HG03469 (cell line): ENCODE measurements around the gene TMEM256.

Experiments used
- ATAC-seq: cut with Tn5 transposase; IDR thresholded peaks from one replicate; pipeline ENCODE4 v1.9.1; 2021; ENCODE audit warnings: mild to moderate bottlenecking, moderate library complexity, moderate number of reproducible peaks; ENCODE audit not compliant: unreplicated experiment

Gene TMEM256

GRCh38 chr17:7431231-7431630, 27.3 kb upstream of the TMEM256 start:
- ATAC-seq, result no peak

GRCh38 chr17:7429722-7430121, 25.8 kb upstream of the TMEM256 start:
- no peak for ATAC-seq

GRCh38 chr17:7428557-7428956, 24.7 kb upstream of the TMEM256 start, which contains the start of gene SPEM3:
Gene SPEM3, plus strand, starts transcription at chr17:7428857. Its CDS starts 46 bp downstream, at chr17:7428903.
- ATAC-seq, result no peak

GRCh38 chr17:7427549-7427948, 23.7 kb upstream of the TMEM256 start:
- no peak for ATAC-seq

DNA sequence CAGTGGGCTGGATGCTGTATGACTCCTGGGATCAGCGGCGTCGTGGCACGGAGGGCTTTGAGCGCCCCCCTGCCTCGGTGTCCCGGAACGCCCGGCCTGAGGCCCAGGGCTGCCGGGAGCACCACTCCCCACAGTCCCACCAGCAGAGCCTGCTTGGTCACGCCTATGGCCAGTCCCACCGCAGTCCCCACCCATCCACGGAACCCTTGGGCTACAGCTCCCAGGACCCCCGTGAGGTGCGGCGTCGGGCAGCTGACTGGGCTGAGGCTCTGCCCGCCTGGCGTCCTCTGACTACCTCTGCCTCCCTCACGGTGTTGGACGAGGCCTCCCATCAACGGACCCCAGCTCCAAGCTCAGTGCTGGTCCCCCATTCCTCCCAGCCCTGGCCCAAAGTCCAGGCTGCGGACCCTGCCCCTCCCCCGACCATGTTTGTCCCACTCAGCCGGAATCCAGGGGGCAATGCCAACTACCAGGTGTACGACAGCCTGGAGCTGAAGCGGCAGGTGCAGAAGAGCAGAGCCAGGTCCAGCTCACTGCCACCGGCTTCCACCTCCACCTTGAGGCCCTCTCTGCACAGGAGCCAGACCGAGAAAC, 23.1 kb upstream of the TMEM256 start:
- ATAC-seq, result no peak

GRCh38 chr17:7426203-7426863, 22.4 kb upstream of the TMEM256 start:
- ATAC-seq, result no peak

DNA sequence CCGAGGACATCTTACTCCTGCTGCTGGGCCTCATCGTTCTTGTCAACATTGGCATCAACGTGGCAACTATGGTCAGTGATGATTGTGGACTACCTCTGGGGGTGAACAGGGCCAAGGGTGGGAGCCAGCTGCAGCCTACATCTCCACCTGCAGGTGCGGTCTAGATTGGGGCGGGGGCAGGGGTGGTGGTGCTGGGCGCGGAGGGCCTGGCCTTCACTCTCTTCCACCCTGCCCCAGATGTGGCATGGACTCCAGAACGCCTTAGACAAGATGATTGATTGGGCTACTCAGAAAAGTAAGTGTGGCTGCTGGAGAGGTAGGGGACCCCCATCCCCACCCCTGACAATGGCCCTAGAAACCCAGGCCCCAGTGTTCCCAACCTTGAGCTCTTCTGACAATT, 21.9 kb upstream of the TMEM256 start:
- no peak for ATAC-seq

DNA sequence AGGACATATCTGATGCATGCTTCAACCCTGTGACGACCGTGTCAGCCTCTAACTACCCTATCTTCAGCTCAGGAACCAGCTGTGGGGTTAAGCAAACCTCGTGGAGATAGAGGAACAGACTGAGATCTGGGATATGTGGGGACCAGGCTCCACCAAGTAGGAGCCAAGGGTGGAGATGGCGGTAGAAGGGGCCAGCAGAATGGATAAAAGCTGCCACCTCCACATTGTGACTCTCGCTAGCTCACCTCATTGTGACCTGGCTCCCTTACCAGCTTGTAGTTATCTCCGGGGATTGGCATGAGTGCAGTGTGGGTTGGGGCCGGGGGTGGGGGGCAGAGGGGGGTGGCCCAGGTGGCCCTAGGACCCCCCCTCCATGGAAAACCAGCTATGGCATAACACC, 21.4 kb upstream of the TMEM256 start, which contains the start of gene SPEM2:
Gene SPEM2 (plus strand): TSS at position 301 of the 400 bp plus-strand sequence. CDS start 73 bp downstream, at position 374.
- no peak for ATAC-seq

DNA sequence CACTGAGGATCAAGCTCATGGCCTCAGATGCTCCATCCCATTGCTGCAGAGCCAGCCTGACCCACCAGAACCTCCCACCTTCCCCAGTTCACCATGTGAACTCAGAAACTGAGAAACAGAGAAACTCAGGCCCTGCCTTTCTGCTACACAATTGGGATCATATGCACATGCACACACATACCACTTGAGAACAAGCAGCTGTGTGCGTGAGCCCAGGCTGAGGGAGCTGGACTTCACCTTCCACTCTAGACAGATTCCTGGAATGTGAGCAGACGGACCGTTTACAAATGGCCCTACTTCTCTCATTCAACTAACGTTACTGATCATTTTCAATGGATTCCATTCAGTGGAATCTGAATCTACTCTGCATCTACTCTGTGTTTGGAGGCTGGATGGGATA, 19.8 kb upstream of the TMEM256 start:
- no peak for ATAC-seq

DNA sequence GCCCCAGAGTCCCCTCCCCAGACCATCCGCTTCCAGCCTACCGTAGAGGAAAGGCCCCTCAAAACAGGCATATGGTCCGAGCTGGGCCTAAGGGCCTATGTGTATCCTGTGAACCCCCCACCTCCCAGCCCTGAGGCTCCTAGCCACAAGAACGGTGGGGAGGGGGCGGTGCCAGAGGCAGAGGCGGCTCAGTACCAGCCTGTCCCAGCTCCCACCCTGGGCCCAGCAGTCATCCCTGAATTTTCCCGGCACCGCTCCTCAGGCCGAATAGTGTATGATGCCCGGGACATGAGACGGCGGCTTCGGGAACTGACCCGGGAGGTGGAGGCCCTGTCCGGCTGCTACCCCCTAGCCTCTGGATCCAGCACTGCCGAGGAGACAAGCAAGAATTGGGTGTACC, 17.3 kb upstream of the TMEM256 start:
- no peak for ATAC-seq

DNA sequence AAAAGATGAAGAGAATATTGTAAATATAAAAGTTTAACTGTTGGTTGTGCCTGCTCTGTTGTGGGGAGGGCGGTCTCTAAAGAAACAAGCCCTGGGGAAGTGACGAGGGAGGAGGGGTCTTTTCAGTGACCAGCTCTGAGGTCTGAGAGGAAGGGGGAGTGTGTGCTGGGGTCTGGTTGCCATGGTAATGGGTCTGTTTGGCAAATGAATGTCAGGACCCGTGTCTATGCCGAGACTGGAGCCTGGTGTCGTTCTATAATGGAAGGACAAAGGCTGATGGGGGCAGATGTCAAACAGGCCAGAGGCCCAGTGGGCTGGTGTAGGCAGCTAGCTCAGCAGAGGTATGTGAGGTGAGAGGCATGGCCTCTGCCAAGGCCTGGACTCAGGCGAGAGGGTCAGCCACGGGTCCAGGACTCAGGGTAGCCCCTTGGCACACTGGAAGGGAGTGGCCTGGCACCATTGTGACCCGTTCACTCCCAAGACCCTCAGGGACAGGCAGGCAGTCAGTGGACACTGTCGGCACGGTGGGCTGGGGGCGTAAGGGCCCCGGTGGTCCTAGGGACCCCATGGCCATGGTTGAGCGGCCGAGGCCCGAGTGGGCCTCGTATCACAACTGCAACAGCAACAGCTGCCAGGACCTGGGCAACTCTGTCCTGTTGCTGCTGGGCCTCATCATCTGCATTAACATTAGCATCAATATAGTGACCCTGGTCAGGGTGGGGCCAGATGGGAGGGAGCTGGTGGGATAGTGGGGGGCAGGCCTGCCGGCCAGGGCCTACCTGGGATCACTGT, 16.1 kb upstream of the TMEM256 start, which contains the start of gene SPEM1:
Gene SPEM1 (plus strand): TSS at position 506 of the 792 bp plus-strand sequence. CDS start 61 bp downstream, at position 567.
- ATAC-seq, result no peak

GRCh38 chr17:7418472-7419152, 14.7 kb upstream of the TMEM256 start:
- ATAC-seq, result no peak

DNA sequence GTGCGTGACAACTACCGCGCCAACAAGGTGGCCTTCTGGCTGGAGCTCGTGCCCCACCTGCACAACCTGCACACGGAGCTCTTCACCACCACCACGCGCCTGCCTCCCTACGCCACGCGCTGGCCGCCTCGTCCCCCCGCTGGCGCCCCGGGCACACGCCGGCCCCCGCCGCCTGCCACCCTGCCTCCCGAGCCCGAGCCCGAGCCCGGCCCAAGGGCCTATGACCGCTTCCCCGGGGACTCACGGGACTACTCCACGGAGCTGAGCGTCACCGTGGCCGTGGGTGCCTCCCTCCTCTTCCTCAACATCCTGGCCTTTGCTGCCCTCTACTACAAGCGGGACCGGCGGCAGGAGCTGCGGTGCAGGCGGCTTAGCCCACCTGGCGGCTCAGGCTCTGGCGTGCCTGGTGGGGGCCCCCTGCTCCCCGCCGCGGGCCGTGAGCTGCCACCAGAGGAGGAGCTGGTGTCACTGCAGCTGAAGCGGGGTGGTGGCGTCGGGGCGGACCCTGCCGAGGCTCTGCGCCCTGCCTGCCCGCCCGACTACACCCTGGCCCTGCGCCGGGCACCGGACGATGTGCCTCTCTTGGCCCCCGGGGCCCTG, 13.3 kb upstream of the TMEM256 start:
- ATAC-seq, result no peak

- no peak for ATAC-seq
Observed at GRCh38 chr17:7416323-7416722, 12.4 kb upstream of the TMEM256 start.

GRCh38 chr17:7415784-7416183, 11.9 kb upstream of the TMEM256 start:
- no peak for ATAC-seq

DNA sequence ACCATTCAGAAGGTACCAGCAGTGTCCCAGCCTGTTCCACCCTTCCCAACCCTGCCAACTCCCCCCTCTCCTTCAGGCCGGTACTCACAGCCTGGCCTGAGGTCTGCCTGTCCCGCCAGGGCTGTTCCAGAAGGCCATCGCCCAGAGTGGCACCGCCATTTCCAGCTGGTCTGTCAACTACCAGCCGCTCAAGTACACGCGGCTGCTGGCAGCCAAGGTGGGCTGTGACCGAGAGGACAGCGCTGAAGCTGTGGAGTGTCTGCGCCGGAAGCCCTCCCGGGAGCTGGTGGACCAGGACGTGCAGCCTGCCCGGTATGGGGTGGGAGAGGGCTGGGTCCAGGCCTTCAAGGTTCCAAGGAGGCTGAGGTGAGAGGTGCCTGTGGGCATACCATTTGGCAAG, 10.9 kb upstream of the TMEM256 start:
- no peak for ATAC-seq

DNA sequence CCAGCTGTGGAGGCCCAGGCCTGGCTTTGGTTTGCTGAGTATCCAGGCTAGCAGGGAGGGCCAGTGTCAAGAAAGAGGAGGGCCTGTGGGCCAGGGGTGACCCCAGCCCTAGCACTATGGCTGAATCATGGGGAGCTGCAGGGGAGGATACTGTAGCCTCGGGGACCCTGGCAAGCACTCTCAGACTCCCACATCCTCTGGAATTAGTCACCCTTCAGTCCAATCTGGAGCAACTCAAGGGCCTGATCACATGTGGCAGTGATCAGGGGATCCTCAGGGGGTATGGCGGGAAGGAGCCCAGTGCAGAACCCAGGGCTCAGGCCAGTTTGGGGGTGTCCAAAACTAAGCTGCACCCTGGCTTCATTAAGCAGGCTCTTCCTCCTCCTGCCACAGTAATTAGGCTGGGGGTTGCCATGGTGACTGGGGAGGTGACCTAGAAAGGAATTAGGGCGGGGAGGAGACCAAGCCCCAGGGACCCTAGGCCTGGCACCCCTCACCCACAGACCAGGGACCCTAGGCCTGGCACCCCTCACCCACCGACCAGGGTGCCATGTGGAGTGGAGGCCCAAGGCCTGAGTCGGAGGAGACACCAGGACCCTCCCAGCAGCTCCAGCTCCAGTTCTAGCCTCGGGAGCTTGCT, 9.6 kb upstream of the TMEM256 start:
- ATAC-seq, result no peak

GRCh38 chr17:7411427-7411750, 7.5 kb upstream of the TMEM256 start:
- no peak for ATAC-seq

- no peak for ATAC-seq
Observed at GRCh38 chr17:7410634-7411426, 6.9 kb upstream of the TMEM256 start.

DNA sequence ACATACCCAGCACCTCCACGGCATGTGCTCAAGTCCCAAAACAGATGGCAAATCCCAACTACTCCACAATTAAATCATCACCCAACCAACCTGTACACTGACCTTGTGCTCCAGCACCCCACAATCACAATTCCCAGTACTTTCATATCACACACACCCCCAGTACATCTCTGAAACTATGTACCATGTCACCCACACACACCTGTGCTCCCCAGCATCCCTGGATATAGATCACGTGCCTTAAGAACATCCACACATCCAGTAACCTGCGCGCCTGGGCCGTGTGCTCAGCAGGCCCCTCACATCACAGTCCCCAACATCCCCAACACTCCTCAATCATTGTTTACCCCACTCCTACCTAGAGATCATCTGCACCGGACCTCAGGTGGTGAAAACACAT, 5.8 kb upstream of the TMEM256 start:
- no peak for ATAC-seq
